GM18511 (cell line): ENCODE results near the gene DCPS.
A peak's percentile ranks its signal among the peaks of the same experiment; 100 is the strongest.
"Not testable (repeated sequence)": the region's sequence is repeated elsewhere in the genome, so short reads cannot be mapped to it uniquely, and the experiment has no call there.

ENCODE experiments used
- ATAC-seq: cut with Tn5 transposase; IDR thresholded peaks from one replicate; pipeline ENCODE4 v1.9.1; 2021; ENCODE audit warnings: mild to moderate bottlenecking, moderate library complexity; ENCODE audit not compliant: unreplicated experiment

Gene DCPS

DNA sequence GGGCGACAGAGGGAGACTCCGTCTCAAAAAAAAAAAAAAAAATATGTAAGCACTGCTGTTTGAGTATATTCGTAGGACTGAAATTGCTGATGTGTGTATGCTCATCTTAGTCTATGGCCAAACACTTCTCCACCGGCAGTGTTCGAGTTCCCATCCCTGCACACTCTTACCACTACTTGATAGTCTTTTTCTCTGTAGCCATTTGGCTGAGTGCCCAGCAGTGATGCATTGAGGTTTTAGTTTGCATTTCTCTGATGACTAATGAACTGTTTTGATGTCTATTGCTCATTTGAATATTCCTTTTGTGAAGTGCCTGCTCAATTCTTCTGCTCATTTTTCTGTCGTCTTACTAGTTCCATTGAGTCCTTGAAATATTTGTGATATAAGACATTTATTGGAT is 19.0 kb upstream of the DCPS start:
- peak; percentile 53 for ATAC-seq

DNA sequence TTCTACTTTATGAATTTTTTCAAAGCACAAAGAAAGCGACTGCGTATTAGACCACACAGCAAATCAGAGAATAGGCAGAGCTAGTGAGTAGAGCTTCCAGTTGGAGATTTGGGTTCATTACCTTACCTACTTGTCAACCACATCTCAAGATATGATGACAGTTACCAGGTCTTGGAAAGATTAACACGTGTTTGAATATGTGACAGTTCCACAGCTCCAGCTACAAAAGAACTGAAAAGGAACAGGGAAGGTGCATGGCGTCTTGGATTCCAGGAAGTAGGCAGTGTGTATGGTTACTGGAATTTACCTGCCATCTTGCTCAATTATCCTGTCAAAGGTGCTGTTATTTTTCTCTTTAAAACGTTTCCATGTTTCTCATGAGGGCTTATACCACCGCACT is 15.6 kb upstream of the DCPS start:
- ATAC-seq, result no peak

DNA sequence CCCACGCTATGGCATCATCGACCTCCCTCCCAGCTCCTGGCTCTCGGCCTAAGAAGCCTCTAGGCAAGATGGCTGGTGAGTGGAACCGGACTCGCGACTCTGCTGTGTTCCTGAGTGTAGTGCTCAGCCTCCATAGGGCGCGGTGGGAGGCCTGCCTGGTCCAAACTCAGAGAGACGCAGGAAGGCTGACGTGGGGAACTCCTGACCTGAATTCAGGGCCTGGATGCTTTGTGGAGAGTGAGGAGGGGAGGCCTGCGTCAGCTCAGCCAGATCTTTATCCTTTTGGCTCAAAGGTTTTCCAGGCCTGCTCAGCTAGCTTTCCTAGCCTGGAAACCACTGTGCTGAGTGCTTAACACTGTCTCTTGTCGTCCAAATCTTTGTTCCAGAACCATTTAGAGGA is 13.0 kb upstream of the DCPS start:
- ATAC-seq, result no peak

DNA sequence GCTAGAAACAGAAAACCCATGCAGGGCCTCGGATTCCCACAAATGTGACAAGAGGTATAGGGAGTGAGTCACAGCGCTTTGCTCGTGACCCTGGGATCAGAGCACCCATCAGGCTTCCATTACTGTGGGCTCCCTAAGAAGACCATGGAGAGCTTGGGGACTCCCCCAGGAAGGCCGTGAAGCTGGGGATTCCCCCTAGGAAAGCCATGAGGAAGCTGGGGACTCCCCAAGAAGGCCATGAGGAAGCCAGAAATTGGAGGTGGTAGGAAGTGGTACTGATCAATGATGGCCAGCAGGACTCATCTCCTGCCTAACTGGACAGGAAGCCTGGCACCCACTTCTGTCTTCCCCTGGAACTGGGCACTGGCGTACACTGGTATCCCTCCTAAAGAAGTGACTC is 10.1 kb upstream of the DCPS start:
- ATAC-seq, result peak; percentile 57

DNA sequence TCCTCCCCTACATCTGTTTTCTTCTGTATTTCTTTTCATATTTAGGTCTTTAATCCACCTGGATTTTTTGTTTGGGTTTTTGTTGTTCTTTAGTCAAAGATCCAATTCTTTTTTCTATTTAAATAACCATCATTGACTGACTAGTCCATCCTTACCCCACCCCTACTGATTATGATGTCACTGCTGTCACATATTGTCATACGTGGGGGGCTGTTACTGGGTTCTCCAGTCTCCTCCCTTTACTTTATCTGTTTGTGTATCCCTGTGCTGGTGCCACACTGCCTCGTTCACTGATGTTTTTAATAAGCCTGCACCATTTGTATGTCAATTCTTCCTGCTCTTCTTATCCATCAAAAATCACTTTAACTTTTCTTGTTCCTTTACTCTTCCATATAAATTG is 6.9 kb upstream of the DCPS start:
- ATAC-seq, result no peak

DNA sequence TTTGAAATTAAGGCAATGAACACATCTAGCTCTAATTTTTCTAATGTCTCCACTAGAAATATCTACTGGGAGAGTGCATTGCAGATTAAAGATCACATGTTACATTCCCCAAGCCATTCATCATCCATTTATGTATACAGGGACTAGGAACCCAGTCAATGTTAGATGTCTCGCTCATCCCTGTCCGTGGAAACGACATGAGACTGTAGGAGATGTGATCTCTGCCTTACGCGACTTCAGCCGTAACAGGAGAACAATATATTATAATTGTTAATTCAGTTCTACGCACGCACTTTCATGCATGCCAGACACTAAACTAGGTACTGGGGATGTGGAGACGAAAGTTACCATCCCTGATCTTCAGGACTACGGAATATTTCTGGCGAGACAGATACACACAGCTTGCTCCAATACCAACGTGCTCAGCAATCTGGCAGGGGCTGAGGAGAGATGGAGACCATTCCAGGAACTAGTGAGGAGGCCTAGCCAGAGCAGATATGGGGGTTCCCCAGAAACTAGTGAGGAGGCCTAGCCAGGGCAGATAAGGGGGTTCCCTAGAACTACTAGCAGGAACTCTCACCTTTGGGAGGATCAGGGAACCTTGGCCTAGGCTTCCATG is 706 bp downstream of the DCPS start:
- peak; percentile 28 for ATAC-seq

DNA sequence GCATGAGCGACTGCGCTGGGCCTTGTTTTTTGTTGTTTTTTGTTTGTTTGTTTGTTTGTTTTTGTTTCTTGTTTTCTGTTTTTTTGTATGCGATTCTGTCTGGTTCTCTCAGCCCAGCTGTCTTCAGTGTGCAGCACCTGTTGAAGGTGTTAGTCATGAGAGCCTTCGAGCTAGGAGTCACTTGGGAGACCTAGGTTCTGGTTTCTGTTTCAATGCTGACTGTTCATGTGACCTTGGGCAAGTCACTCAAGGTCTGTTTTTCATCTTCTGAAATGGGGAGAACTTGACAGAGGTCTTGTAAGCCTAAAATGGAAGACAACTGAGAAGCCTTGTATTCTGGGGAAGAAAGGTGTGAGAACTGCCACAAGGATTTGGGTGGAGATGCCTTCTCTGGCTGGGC is 1.8 kb downstream of the DCPS start:
- peak; percentile 57 for ATAC-seq

DNA sequence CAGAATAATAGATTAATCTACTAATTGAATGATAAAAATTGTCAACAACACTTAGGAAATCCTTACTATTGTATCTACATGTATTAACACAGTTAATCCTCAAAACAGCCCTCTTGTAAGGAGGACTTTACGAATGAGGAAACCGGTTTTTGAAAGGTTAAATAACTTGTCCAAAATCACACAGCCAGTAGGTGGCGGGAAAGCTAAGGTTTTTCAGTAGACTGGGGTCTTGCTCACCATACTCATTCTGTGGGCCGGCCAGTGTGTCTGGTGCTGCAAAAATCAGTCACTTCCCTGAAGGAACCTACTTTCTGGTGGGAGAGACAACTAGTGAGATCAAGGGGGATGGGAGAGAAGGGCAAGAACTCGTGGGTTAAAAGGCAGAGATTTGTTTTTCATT is 3.8 kb downstream of the DCPS start:
- no peak for ATAC-seq

DNA sequence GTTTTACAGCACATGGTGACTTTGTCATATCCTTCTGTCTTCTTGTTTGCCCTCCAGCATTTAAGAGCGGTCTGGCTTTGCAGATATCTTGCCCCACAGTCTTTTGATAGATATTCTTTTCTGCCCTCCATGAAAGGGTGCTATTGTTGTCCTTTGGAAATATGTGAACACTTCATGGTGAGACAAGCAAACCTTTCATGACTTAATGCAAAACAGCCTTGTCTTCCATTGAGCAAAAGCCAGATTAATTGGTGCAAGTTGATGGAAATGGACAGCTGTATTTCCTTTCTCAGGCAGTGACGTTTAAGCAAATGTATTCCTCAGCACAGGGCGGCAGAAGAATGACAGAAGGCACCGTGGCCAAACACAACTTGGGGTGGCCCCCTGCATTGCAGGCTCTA is 4.4 kb downstream of the DCPS start:
- ATAC-seq, result no peak

DNA sequence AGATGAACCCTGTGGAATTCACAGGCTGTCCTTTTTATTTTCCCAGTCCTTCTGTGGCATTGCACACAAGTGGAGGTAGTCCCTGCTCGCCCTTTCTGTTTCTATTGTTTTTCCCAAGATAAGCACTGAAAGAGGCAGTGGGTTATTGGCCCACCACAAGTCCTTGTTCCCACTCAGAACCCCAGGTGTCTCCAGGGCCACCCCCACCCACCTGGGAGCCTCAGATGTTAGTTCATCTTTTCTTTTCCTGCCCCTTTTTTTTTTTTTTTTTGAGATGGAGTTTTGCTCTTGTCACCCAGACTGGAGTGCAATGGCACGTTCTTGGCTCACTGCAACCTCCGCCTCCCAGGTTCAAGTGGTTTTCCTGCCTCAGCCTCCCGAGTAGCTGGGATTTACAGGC is 4.9 kb downstream of the DCPS start:
- not testable (repeated sequence) for ATAC-seq

DNA sequence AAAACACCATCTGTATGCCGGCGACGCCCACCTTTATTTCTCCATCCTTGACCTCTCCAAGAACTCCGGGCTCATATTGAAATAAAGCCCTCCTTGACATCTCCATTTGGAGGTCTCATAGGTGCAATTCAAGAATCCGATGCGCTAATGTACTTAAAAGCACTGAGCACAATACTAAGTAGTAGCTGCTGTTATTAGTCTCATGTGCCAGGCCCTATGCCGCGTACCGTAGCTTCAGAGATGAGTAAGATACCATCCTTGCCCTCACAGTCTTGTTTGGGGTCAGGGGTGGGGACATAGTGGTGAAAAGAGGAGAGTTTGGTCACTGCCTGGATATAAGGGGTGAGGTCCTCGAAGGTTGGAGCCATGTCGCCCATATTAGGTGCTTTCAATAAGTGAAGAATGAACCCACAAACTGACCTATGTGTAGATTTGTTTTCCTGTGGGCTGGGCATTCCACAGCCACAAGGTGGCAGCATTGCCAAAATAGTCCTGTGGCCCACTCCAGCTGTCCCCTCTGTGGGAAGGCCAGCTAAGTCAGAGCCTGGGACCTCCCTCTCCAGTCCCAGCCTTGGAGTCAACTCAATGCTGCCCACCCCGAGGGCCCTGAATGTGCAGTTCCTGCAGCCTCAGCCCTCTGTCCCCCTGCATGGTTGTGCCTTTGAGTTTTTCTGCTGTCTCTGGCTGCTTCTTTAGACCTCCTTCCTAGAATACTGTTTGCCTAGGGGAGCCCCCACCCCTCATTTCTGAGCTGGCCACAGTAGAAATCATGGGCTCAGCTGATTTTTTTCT is 6.5 kb downstream of the DCPS start:
- no peak for ATAC-seq

DNA sequence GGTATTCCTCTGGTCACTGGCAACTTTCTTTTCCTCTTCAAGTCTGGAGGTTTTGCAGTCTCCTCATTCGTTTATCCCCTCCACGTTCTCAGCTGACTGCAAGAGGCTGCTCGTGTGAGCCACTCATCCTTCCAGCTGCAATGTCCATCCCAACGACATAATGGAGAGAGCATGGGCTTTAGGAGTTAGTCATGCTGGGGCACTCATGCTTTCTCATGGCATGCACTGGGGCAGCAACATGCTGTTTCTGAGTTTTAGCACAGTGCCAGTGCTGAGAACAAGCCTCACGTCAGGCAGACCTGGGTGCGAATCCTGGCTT is 7.1 kb downstream of the DCPS start:
- no peak for ATAC-seq

DNA sequence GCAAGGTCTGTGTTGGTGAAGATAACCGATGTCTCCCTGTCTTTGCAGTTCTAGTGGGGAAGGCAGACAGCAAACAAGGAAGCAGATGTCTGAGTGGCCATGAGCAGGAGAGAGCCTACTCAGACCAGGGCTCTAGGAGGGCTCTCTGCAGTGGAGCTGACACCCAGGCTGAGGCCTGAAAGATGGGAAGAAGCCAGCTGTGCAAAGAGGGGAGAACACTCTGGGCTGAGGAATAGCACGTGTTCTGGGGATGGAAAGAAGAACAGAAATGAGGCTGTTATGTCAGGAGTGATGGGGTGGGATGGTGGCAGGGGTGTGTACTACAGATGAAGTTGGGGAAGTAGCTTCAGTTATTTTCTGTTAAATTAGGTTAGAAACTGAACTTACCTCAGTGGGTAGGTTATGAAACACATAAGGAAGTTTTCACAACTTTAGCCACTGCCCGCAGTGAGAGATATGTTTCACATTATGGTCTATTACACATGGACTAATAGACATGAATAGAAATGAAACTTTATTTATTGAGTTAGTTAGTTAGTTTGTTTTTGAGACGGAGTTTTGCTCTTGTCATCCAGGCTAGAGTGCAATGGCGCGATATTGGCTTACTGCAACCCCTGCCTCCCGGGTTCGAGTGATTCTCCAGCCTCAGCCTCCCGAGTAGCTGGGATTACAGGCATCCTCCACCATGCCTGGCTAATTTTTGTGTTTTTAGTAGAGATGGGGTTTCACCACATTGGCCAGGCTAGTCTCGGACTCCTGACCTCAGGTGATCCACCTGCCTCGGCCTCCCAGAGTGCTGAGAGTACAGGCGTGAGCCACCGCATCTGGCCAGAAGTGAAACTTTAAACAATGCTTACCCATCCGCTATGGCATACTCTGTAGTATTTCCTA is 7.8 kb downstream of the DCPS start:
- ATAC-seq, result peak; percentile 84

DNA sequence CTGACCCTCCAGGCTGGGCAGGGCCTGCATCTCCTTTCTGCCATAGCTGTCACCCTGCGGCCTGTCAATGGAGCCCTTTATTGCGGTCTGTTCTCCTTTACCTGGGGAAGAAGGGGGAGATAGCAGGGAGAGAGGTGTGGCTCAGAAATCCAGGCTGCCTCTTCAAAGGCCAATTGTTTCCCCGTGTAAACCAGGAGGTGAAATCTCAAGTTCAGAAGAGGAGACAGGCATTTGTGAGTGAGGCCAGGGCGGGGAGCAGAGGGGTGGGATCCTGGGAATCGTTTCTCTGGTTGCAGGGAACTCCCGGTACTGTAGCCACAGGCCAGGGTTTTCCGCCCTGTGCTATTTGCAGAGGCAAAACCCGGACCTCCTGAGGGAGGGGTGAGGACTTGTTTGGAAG is 9.1 kb downstream of the DCPS start:
- ATAC-seq, result no peak

DNA sequence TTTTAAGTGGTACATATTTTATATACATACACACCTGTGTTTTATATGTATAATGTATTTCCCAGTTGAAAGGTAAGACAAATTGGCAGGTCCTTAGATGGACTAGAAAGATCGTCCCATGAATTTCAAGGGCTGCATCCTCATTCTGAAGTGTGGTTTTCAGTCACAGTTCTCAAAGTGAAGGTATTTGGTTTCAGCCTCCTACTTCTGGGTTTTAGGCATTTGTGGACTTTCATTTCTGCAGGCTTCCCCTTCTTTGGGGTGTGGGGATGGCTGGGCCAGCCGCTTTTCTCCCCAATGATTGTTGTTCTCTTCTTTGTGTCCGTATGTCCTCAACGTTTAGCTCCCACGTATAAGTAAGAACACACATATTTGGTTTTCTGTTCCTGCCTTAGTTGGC is 10.0 kb downstream of the DCPS start:
- ATAC-seq, result no peak

DNA sequence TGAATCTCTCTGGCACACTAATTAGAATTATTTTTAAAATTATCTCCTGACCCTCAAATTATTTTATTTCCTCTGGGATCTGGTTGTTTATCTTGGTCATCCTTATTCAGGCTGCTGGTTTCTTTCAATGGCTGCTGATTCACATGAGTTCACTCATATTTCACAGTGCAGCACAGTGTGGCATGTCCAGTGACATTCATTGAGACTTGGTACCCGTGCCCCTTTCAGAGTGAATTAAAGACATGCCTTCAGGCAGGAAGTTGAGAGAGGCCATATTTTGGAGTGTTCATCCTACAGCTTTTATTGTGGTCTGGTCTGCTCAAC is 13.5 kb downstream of the DCPS start:
- ATAC-seq, result no peak

DNA sequence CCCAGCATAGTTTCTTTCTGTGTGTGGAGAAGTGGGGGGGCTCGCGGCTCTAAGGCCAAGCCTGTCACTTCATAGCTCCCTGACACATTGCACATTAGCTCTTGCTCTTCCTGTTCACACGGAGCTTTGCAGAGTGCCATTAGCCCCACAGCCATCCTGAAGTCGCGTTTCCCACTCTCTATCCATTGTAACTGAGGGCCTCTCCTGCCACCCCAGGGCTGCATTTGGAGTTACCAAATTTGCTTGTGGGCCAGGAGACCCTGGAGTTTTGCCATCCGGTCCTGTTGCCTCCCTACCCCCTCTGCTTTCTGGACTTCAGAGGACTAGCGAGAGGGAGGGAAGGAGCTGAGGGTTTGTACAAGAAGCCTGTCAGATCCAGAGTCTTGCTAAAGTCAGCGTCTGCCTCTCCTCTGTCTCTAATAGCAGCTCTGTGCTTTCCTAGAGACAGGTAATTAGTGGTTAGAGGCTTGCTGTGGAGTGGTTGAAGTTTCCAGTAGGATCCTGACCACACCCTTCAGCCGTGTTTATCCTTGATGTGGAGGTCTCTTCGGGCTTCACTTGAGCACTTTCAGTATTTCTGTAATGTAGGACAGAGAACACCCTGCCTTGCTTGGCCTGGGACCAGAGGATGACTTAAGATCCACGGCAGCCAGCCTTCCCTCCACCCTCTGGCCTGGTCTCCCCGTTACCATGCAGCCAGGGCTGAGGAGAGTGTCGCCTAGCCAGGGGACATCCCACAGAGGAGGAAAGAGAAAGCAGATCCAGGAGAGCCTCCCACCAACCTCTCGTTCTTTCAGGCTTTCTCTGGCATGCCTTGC is 14.1 kb downstream of the DCPS start:
- ATAC-seq, result peak; percentile 43

DNA sequence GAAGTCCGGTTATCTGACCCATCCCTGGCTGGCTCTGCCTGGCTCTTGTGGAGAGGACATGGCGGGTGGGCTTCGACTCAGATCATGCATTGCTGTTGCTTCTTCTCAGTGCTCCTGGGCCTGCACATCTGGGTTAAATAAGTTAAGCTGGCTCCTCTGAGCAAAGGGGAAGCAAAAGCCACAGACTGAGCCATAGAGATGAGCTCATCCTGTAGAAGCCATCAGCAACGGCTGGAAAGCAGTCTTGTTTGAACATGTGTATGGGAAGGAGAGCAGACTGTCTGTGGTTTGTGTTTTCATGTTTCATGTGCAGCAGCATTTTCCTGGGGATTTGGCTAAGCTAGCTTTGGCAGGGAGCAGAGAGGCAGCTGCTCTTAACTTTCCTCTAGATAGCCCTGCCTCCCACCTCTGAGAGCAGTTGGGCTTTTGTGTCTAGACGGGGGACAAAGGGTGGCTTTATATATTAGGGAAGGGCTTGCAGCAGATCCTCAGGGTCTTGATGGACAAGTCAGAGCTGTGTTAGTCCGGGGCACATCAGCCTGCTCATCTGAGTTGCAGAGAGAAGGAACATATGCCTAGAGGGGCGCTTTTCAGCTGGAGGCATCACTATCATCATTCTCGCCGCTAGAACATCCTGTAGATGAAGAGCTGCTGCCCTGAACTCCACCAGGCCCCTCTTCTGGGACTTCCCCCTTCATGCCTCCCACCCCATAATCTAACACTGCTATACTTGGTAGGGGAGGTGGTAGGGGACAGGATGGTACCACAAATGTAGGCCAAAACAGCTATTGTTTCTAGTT is 14.9 kb downstream of the DCPS start:
- peak; percentile 89 for ATAC-seq

DNA sequence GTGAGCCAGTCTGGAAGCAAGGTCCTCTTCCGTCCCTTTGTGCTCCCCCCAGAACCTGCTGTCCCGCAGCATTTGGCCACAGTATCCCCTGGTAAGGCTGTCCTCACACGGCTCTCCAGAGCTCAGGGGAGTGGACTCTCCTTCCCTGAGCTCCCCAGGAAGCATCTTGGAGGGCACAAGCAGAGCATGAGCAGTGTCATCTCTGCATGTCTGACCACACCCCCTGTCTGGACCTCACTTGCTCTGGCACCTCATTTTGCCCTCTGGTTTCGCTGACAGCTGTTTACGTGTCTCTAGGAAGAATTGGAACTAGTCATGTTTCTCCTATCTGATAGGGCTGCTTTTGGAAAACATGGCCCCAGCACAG is 15.5 kb downstream of the DCPS start:
- no peak for ATAC-seq

DNA sequence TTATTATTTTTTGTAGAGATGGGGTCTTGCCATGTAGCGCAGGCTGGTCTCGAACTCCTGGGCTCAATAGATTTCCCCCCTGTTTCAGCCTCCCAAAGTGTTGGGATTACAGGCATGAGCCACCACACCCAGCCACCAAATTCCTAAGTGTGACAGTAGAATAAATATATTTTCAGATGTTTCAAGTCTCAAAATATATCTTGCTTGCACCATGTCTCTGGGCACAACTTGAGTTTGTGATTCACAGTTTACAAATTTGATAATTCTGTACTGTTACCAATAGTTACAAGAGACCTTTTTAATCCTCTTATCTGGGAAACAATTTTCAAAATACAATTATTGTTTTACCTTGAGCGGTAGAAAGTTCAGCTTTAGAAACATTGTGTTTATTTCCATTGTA is 19.1 kb downstream of the DCPS start:
- no peak for ATAC-seq
